HUES48 (cell line): ENCODE measurements around the gene GOLGA2.

Source experiments
- H3K27ac ChIP-seq: one replicate; pipeline ENCODE4 v1.7.0; 2013; ENCODE audit warnings: low read depth, low read length, inconsistent platforms
- H3K27me3 ChIP-seq: 2 replicates; pipeline ENCODE4 v1.6.1; 2013; ENCODE audit warnings: mild to moderate bottlenecking, low read length; ENCODE audit not compliant: control insufficient read depth, insufficient read depth
- H3K36me3 ChIP-seq: 2 replicates; pipeline ENCODE4 v1.6.1; 2013; ENCODE audit warnings: low read length; ENCODE audit not compliant: control insufficient read depth, insufficient read depth
- H3K4me1 ChIP-seq: 2 replicates; pipeline ENCODE4 v1.6.1; 2013; ENCODE audit warnings: mild to moderate bottlenecking, low read length; ENCODE audit not compliant: control insufficient read depth, insufficient read depth
- H3K4me3 ChIP-seq: 2 replicates; pipeline ENCODE4 v1.5.1; 2013; ENCODE audit warnings: mild to moderate bottlenecking, low read depth, low read length
- H3K9ac ChIP-seq: 2 replicates; pipeline ENCODE4 v1.6.1; 2013; ENCODE audit warnings: mild to moderate bottlenecking, low read depth, low read length, moderate library complexity
- H3K9me3 ChIP-seq: 2 replicates; pipeline ENCODE4 v1.6.1; 2013; ENCODE audit warnings: low read length; ENCODE audit not compliant: control insufficient read depth, insufficient read depth

Gene GOLGA2

DNA sequence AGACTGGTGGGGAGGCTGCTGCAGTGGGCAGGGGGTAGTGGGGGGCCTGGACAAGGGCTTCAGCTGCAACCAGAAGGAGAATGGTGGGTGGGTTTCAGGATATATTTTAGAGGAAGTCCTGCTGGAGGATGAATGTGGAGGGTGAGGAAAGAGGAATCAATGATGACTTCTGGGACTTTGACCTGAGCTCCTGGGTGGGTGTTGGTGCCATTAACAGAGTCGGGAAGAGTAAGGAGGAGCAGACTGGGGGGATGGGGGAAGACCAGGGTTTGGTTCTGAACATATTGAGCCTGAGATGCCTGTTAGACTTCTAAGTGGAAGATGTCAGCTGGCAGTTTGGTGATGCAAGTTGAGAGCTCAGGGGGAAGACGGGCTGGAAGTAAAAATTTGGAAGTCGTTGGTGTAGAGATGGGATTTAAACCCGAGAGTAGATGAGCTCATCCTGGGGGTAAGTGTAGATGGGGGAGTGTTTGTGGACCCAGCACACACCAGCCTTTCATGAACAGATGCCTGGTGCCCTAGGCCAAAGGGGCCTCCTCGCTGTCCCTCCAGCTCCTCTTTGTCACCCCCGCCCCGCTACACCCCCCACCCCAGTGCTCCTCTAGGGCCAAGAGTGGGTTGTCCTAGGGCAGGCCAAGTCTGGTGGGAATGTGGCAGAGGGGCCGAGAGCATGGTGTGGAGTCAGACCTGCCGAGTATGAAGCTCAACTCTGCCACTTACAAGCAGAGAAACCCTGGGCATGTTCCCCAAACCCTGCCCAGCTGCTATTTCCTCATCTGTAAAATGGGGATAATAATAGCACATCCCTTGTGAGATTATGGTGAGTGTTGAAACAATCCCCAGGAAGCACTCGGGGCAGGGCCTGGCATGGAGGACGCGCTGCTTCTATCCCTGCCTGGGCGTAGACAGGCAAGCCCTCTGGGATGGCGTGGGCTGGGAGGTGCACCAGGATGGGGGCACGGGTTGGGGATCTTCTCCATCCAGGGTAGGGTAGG is 68.6 kb downstream of the GOLGA2 start:
- Histone ChIP-seq H3K27me3 (peaks cover under 1% of the 10 kb centered on the region; the same call in 1 of the 2 replicates), H3K9ac (no peak overlapping the region), H3K27ac (no peak overlapping the region), H3K36me3 (no peaks in the 10 kb centered on the region), H3K9me3 (no peaks in the 10 kb centered on the region), H3K4me3 (no peak overlapping the region), H3K4me1 (peaks cover 14% of the 10 kb centered on the region)

DNA sequence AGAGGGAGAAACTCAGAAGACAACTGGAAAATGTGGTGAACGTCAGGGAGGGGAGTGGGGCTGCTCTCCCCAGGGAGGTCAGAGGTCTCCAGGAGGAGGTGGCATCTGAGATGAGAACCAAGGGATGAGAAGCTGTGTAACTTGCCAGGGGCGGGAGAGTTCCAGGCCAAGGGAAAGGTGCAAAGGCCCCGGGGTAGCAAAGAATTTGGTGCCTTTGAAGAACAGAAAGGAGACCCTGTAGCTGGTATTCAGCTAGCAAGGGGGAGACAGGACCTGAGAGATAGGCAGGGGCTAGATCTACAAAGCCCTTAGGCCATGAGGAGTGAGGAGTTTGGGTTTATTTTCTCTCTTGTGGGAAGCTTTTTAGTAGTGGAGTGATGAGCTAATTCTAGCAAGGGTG is 69.3 kb downstream of the GOLGA2 start:
- H3K27ac ChIP-seq = no peak overlapping the region
- H3K36me3 ChIP-seq = no peaks in the 10 kb centered on the region
- no peaks in the 10 kb centered on the region for H3K27me3 ChIP-seq
- H3K4me3 ChIP-seq = no peak overlapping the region
- H3K9ac ChIP-seq = no peak overlapping the region
- peaks cover 15% of the 10 kb centered on the region for H3K4me1 ChIP-seq
- no peaks in the 10 kb centered on the region for H3K9me3 ChIP-seq
